Central memory CD8-positive, alpha-beta T cell (primary cell): ENCODE results near the gene ZFHX3.

Experiments
- ATAC-seq: fragments of 150-1000 bp; cut with Tn5 transposase; replicated peaks from 2 replicates; pipeline ENCODE4 v1.10.0; 2022; ENCODE audit warnings: mild to moderate bottlenecking, moderate FRiP score, moderate number of reproducible peaks; ENCODE audit not compliant: poor library complexity, severe bottlenecking; ENCODE audit errors: extremely low read depth
- DNase-seq, 2 donors: peaks; one replicate each; pipeline ENCODE4 v3.0.0; 2021; ENCODE audit warnings: low spot score in 2 of 2
- H3K27ac Mint-ChIP-seq: one replicate; pipeline ENCODE4 v1.8.0; 2022; ENCODE audit warnings: low read depth, mild to moderate bottlenecking, moderate library complexity, mixed read lengths
- H3K27me3 Mint-ChIP-seq: one replicate; pipeline ENCODE4 v1.8.0; 2022; ENCODE audit warnings: mixed read lengths
- H3K36me3 Mint-ChIP-seq: one replicate; pipeline ENCODE4 v1.8.0; 2022; ENCODE audit warnings: mild to moderate bottlenecking, moderate library complexity, mixed read lengths; ENCODE audit not compliant: insufficient read depth
- H3K4me1 Mint-ChIP-seq: one replicate; pipeline ENCODE4 v1.8.0; 2022; ENCODE audit warnings: mixed read lengths
- H3K4me3 Mint-ChIP-seq: one replicate; pipeline ENCODE4 v1.8.0; 2022; ENCODE audit warnings: mild to moderate bottlenecking, moderate library complexity, mixed read lengths
- H3K9me3 Mint-ChIP-seq: one replicate; pipeline ENCODE4 v1.8.0; 2022; ENCODE audit warnings: mixed read lengths

The ZFHX3 gene

GRCh38 chr16:73037845-73038570, 9.9 kb downstream of the ZFHX3 start:
- no peak overlapping the region for H3K27ac Mint-ChIP-seq
- no peaks in the 10 kb centered on the region for H3K4me1 Mint-ChIP-seq
- H3K36me3 Mint-ChIP-seq, result no peaks in the 10 kb centered on the region
- DNase-seq (no peak), ATAC-seq (no peak)
- H3K27me3 Mint-ChIP-seq, result peaks cover 18% of the 10 kb centered on the region
- no peaks in the 10 kb centered on the region for H3K9me3 Mint-ChIP-seq
- no peak overlapping the region for H3K4me3 Mint-ChIP-seq

DNA sequence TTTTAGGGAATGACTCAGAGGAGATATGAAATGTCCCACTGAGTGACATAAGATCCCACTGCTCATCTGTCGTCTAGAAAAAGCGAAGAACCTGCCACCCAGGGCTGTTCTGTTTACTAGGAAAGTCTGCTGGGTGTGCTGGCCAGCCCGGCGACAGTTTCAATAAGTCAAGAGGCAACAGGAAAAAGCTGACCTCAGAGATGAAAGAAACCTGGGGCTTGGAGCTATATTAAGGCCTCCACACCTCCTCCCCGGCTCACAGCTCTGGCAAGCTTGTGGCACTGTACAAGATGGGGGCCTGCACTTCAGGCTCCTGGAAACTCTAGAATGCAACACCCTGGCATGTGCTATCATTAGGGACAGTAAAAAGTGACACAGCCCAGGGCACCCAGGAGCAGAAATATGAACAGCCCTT, 10.6 kb downstream of the ZFHX3 start:
- Mint-ChIP-seq H3K27me3 (peaks cover 18% of the 10 kb centered on the region), H3K4me3 (no peak overlapping the region), H3K27ac (no peak overlapping the region), H3K4me1 (no peaks in the 10 kb centered on the region), H3K9me3 (no peaks in the 10 kb centered on the region), H3K36me3 (no peaks in the 10 kb centered on the region)
- DNase-seq (no peak), ATAC-seq (no peak)

DNA sequence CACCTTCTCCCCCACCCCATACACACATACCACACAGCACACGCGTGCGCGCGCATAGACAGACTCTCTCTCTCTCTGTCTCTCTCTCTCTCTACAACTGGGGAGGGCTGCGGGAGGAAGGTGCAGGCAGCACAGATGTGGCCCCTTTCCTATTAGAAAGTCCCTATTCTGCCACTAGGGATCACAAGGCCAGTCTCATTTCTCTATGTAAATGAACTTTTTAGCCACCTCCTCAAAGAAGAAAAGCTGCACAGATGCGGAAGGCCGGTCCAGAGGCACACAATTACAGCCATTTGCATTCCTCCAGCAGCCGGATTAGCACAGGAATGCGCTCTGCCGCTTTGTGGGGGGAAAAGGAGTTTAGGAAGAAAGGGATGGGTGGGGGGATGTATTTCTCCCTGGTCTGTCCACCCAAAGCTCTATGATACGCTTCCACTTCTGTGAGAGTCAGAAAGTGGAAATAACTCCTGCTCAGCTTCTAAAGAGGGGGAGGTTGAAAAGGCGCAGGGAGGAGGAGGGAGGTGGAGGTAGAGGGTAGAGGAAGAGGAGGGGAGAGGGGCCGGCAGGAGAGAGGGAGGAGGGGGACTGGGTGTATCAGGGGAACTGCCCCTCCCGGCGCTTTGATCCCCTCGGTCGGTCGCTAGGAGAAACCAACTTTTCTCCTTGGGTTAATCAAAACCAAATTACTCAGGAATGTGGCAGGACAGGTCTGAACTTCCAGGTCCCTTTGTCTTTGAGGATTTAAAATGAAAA, 11.7 kb downstream of the ZFHX3 start:
- Mint-ChIP-seq H3K36me3 (no peaks in the 10 kb centered on the region), H3K27me3 (peaks cover 28% of the 10 kb centered on the region), H3K27ac (no peak overlapping the region), H3K9me3 (no peaks in the 10 kb centered on the region), H3K4me1 (no peaks in the 10 kb centered on the region), H3K4me3 (no peak overlapping the region)
- ATAC-seq (no peak), DNase-seq (no peak)

DNA sequence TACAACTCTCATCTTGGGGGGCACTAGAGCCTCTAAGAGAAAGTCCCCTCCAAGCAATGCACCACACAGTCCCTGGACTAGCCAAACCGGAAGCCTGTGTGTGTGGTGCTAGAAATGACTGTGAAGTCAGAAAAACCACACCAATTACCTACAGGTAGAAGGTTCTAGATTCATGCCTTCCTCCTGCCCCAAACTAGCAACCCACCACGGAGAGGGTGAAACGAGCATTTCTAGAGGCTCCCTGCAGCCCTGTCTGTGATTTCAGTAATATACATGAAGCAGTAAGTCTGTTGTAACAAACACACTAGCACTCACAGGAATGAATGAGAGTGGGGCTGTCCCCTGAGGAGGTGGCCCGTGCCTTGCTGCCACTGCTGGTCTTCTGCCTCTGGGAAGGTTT, 13.6 kb downstream of the ZFHX3 start:
- no peaks in the 10 kb centered on the region for H3K9me3 Mint-ChIP-seq
- no peaks in the 10 kb centered on the region for H3K4me1 Mint-ChIP-seq
- H3K4me3 Mint-ChIP-seq, result no peak overlapping the region
- no peaks in the 10 kb centered on the region for H3K36me3 Mint-ChIP-seq
- no peak for DNase-seq
- no peak overlapping the region for H3K27ac Mint-ChIP-seq
- H3K27me3 Mint-ChIP-seq, result peaks cover 43% of the 10 kb centered on the region
- ATAC-seq, result no peak

DNA sequence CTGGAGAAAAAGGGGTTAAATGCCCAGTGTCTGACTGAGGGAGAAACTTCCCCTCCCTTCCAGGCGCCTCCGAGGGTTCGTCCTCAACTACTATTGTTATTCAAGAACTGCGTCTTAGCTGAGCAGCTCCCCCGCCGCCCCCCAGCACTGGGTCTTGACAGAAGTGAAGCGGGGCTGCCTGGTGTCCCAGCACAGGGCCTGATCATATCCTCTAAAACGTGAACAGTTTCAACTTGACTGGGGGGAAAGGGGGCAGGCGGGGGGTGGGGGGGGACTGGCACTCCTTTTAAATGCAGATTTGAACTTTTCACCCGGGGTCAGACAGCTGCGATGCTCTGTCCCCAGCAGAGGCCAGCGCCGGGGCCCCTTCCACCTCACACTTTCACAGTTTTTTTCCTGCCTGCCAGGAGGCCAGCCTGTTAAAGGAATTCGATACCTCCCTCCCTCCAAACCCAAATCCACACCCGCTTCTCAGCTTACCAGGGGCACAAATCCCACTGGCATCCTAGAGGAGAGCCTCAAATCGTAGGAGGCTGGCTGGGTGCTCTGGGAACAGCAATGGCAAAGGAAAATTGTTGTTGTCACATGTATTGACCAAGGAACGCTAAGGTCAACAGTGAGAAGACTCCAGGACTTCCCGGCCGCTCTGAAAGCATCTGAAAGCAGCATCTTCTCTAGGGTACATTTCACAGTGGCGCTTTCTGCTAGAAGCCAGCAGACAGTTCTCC, 14.5 kb downstream of the ZFHX3 start:
- H3K36me3 Mint-ChIP-seq, result no peaks in the 10 kb centered on the region
- H3K9me3 Mint-ChIP-seq, result no peaks in the 10 kb centered on the region
- no peak overlapping the region for H3K4me3 Mint-ChIP-seq
- no peak overlapping the region for H3K27ac Mint-ChIP-seq
- DNase-seq (no peak), ATAC-seq (no peak)
- no peaks in the 10 kb centered on the region for H3K4me1 Mint-ChIP-seq
- peaks cover 43% of the 10 kb centered on the region for H3K27me3 Mint-ChIP-seq

DNA sequence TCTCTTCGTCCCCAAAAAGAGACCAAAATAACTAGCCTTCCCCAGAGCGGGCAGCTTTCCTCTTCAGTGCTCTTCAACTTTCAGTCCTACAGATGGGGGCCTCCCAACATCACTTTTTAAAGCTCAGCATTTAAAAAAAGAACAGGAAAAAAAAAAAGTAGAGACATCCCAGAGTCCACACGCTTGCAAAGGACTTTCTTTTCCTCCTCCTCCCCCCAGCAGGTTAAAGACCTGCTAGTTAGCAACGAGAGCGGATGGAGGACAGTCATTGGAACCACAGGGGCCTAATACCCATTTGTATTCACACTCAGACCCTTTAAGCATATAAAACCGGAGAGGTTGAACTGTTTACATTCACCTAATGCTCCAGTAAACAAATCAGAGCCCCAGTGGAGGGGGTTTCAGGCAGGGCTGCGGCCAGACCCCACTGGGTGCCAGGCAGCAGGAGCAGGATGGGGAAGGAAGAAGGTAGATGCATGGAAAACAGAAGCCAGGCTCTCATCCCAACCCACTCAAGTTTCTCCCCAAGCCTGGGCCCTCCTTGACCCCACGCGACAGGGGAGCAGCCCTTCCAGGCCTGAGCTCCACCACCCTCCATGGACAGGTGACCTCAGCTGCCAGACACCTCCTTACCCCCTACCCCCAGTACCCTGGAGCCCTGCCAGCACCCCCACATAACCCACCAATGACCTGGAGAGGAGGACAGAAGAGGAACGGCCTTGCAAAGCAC, 15.2 kb downstream of the ZFHX3 start:
- no peak for DNase-seq
- Mint-ChIP-seq H3K9me3 (no peaks in the 10 kb centered on the region), H3K36me3 (no peaks in the 10 kb centered on the region), H3K4me3 (no peak overlapping the region), H3K4me1 (no peaks in the 10 kb centered on the region), H3K27me3 (peaks cover 39% of the 10 kb centered on the region), H3K27ac (no peak overlapping the region)
- ATAC-seq, result no peak

- Mint-ChIP-seq H3K27me3 (peaks cover 34% of the 10 kb centered on the region), H3K27ac (no peak overlapping the region), H3K4me3 (no peak overlapping the region), H3K9me3 (no peaks in the 10 kb centered on the region), H3K4me1 (no peaks in the 10 kb centered on the region), H3K36me3 (no peaks in the 10 kb centered on the region)
- DNase-seq (no peak), ATAC-seq (no peak)
Observed at GRCh38 chr16:73031984-73032383, 15.9 kb downstream of the ZFHX3 start.

GRCh38 chr16:73031155-73031866, 16.6 kb downstream of the ZFHX3 start:
- H3K36me3 Mint-ChIP-seq, result no peaks in the 10 kb centered on the region
- H3K9me3 Mint-ChIP-seq, result no peaks in the 10 kb centered on the region
- peaks cover 32% of the 10 kb centered on the region for H3K27me3 Mint-ChIP-seq
- no peak overlapping the region for H3K27ac Mint-ChIP-seq
- no peaks in the 10 kb centered on the region for H3K4me1 Mint-ChIP-seq
- no peak for DNase-seq
- no peak overlapping the region for H3K4me3 Mint-ChIP-seq
- no peak for ATAC-seq

- no peaks in the 10 kb centered on the region for H3K4me1 Mint-ChIP-seq
- H3K4me3 Mint-ChIP-seq, result no peak overlapping the region
- peaks cover 25% of the 10 kb centered on the region for H3K27me3 Mint-ChIP-seq
- no peak for DNase-seq
- H3K9me3 Mint-ChIP-seq, result no peaks in the 10 kb centered on the region
- H3K27ac Mint-ChIP-seq, result no peak overlapping the region
- ATAC-seq, result no peak
- no peaks in the 10 kb centered on the region for H3K36me3 Mint-ChIP-seq
Observed at GRCh38 chr16:73028721-73029361, 19.1 kb downstream of the ZFHX3 start.

GRCh38 chr16:73028263-73028662, 19.7 kb downstream of the ZFHX3 start:
- H3K27me3 Mint-ChIP-seq, result peaks cover 25% of the 10 kb centered on the region
- ATAC-seq (no peak), DNase-seq (no peak)
- H3K9me3 Mint-ChIP-seq, result no peaks in the 10 kb centered on the region
- no peaks in the 10 kb centered on the region for H3K4me1 Mint-ChIP-seq
- H3K4me3 Mint-ChIP-seq, result no peak overlapping the region
- no peaks in the 10 kb centered on the region for H3K36me3 Mint-ChIP-seq
- no peak overlapping the region for H3K27ac Mint-ChIP-seq

DNA sequence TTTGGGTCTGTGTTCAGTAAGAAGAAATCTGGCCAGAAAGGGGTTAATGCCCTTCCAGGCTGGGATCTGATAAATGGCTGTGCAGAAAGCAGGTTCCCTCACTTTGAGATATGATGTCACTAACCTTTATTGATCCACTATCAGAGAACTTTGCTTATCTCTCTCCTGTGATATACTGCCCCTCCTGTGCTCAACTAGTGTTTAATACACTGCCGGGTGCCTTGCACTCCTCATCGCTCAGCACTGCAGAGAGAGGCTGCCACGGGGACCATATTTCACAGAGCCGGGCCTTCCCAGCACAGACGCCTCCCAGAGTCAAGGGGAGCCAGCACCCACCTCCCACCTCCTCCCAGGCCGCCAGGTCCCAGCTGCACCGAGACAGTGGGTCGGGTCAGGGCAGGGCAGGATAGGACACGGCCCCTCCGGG, 20.2 kb downstream of the ZFHX3 start:
- H3K27ac Mint-ChIP-seq, result no peak overlapping the region
- DNase-seq, result no peak
- no peaks in the 10 kb centered on the region for H3K36me3 Mint-ChIP-seq
- H3K4me3 Mint-ChIP-seq, result no peak overlapping the region
- H3K9me3 Mint-ChIP-seq, result no peaks in the 10 kb centered on the region
- ATAC-seq, result no peak
- no peaks in the 10 kb centered on the region for H3K4me1 Mint-ChIP-seq
- peaks cover 25% of the 10 kb centered on the region for H3K27me3 Mint-ChIP-seq
